Prostate gland (tissue), 2 donors: ENCODE measurements around the gene NAP1L1. TPM values are rescaled to one million over a fixed set of nuclear protein-coding genes. Genes with fewer than 3 reads are reported as not detected.

Experiments
- DNase-seq: peaks from one replicate; pipeline ENCODE4 v3.0.0-alpha.2; 2019; ENCODE audit warnings: low spot score
- H3K27ac ChIP-seq, 2 donors: fragments of 200-600 bp; sonication (generic); 2 replicates each; pipeline ENCODE4 v1.5.1; 2017 to 2019
- H3K27me3 ChIP-seq: fragments of 200-600 bp; sonication (generic); replicated peaks from 2 replicates; pipeline ENCODE4 v1.5.1; 2019; ENCODE audit not compliant: insufficient read depth
- H3K36me3 ChIP-seq, 2 donors: fragments of 200-600 bp; sonication (generic); 1 replicate in 1 of 2; 2 replicates in 1 of 2; pipeline versions ENCODE4 v1.5.1 to v1.8.1; 2017 to 2019
- H3K4me1 ChIP-seq: fragments of 200-600 bp; sonication (generic); replicated peaks from 2 replicates; pipeline ENCODE4 v1.5.1; 2019
- H3K4me3 ChIP-seq, 2 donors: fragments of 200-600 bp; sonication (generic); 2 replicates each; pipeline ENCODE4 v1.5.1; 2017 to 2019
- H3K9me3 ChIP-seq: fragments of 200-600 bp; sonication (generic); 2 replicates; pipeline ENCODE4 v1.5.1; 2017
- CTCF ChIP-seq, 4 experiments: fragments of 200-600 bp in 2 of 4; fragments of 450-650 bp in 2 of 4; sonication (generic) in 2 of 4; IDR thresholded peaks; 1 replicate in 3 of 4; 2 replicates in 1 of 4; pipeline ENCODE4 v1.5.1; 2016 to 2019; ENCODE audit warnings: antibody characterized with exemption in 4 of 4, mild to moderate bottlenecking in 2 of 4, moderate library complexity in 2 of 4
- POLR2A ChIP-seq: fragments of 450-650 bp; IDR thresholded peaks from one replicate; pipeline ENCODE4 v1.6.1; 2016; ENCODE audit warnings: antibody characterized with exemption, mild to moderate bottlenecking
- POLR2AphosphoS5 ChIP-seq: sonication (generic); formaldehyde crosslinking; IDR thresholded peaks from one replicate; pipeline ENCODE4 v1.6.1; 2017; ENCODE audit warnings: antibody characterized with exemption
- WGBS: methylation state at CpG from one replicate; pipeline ENCODE4 v1.1.5; 2018; 5-methylcytosine and 5-hydroxymethylcytosine counted together
- intact Hi-C: fragments of 100-400 bp; cut with DNase I; formaldehyde crosslinking; loops from one replicate; pipeline ENCODE4 v1.14.2; 2022
- total RNA-seq, 2 donors: library from RNA; depleted of rRNA; stranded (reverse); fragments of >200 nt; gene quantifications; one replicate each; pipeline ENCODE4 v1.1.0, GENCODE V29; 2016

NAP1L1 gene
- total RNA-seq, 2 donors from 2014 or later, result 223 to 325 TPM

- H3K36me3 ChIP-seq, result no peaks in the 10 kb centered on the region
- H3K4me1 ChIP-seq, result no peaks in the 10 kb centered on the region
- no peaks in the 10 kb centered on the region for H3K9me3 ChIP-seq
- no peak for TF ChIP-seq POLR2A
- no peak for TF ChIP-seq POLR2AphosphoS5
- TF ChIP-seq CTCF (IDR thresholded peaks at IDR 0.05), result no peak
- 50% methylated on average over 5 of the region's 5 CpGs for WGBS
- H3K27ac ChIP-seq, result peak overlapping the region in 1 of 2 donors; percentile 35
- intact Hi-C loops, result no loop called here
- no peaks in the 10 kb centered on the region for H3K27me3 ChIP-seq
- DNase-seq, result peak; percentile 14
- H3K4me3 ChIP-seq, result no peak overlapping the region
These were observed 64.2 kb downstream of the NAP1L1 start for GRCh38 chr12:76020281-76020680.

- Histone ChIP-seq H3K27me3 (no peaks in the 10 kb centered on the region), H3K36me3 (no peaks in the 10 kb centered on the region), H3K27ac (no peak overlapping the region), H3K4me1 (no peaks in the 10 kb centered on the region), H3K4me3 (no peak overlapping the region), H3K9me3 (no peaks in the 10 kb centered on the region)
- no peak for TF ChIP-seq POLR2A
- TF ChIP-seq POLR2AphosphoS5, result no peak
- no peak for TF ChIP-seq CTCF (IDR thresholded peaks at IDR 0.05)
- 61% methylated on average over 1 of the region's 1 CpG for WGBS
- no peak for DNase-seq
- intact Hi-C loops, result no loop called here
These were observed 65.8 kb downstream of the NAP1L1 start for GRCh38 chr12:76018672-76019071.

GRCh38 chr12:76018111-76018510 is 66.4 kb downstream of the NAP1L1 start:
- Histone ChIP-seq H3K4me3 (no peak overlapping the region), H3K27me3 (no peaks in the 10 kb centered on the region), H3K27ac (no peak overlapping the region), H3K9me3 (no peaks in the 10 kb centered on the region), H3K36me3 (no peaks in the 10 kb centered on the region), H3K4me1 (no peaks in the 10 kb centered on the region)
- intact Hi-C loops, result no loop called here
- no peak for DNase-seq
- TF ChIP-seq CTCF (IDR thresholded peaks at IDR 0.05) (no peak), POLR2AphosphoS5 (no peak), POLR2A (no peak)
- 56% methylated on average over 6 of the region's 6 CpGs for WGBS

DNA sequence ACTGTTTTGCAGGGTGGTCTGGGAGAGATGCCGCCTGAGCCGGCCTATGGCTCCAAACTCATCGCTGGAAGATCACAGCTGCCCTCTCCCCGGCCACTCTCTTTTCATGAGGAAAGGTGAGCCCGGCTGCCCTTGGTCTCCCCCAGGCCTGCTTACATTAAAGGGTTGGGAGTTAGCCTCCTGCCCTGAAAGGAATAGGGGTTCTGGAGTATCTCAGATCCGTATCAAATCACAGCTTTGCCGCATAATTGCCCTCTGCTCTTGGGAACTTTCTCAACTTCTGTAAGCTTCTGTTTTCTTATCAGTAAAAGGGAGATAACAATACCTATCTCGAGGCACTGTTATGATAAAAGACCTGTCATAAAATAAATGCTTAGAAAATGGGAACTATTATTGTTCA is 70.5 kb downstream of the NAP1L1 start:
- WGBS, result 83% methylated on average over 8 of the region's 8 CpGs
- Histone ChIP-seq H3K4me3 (no peak overlapping the region), H3K27me3 (no peaks in the 10 kb centered on the region), H3K4me1 (no peaks in the 10 kb centered on the region), H3K27ac (no peak overlapping the region), H3K9me3 (no peaks in the 10 kb centered on the region), H3K36me3 (no peaks in the 10 kb centered on the region)
- no peak for DNase-seq
- no peak for TF ChIP-seq POLR2AphosphoS5
- no peak for TF ChIP-seq CTCF (IDR thresholded peaks at IDR 0.05)
- no peak for TF ChIP-seq POLR2A
- intact Hi-C loops, result no loop called here

DNA sequence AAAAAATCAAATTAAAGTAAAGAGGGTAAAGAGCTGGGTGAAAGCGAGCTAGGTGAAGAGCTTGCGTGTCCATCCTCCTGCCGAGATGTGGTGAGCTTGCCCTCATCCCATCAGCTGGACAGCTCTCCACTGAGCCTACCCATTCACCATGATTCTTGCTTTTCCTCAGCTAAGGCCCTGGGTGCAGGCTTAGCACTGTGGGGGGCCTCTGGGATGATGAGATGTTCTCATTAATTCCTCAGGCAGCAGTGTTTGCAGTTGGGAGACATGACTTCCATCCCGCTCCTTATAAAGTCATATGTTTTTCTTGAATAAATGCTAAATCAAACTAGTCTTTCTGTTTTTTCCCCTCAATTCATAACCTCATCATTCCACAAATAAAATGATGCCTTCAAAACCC is 70.9 kb downstream of the NAP1L1 start:
- 97% methylated on average over 4 of the region's 4 CpGs for WGBS
- TF ChIP-seq POLR2AphosphoS5 (no peak), POLR2A (no peak), CTCF (IDR thresholded peaks at IDR 0.05) (no peak)
- H3K27ac ChIP-seq, result no peak overlapping the region
- H3K4me3 ChIP-seq, result no peak overlapping the region
- no peaks in the 10 kb centered on the region for H3K4me1 ChIP-seq
- no peak for DNase-seq
- H3K27me3 ChIP-seq, result no peaks in the 10 kb centered on the region
- intact Hi-C loops, result no loop called here
- H3K36me3 ChIP-seq, result no peaks in the 10 kb centered on the region
- H3K9me3 ChIP-seq, result no peaks in the 10 kb centered on the region
